HFF-Myc (cell line): ENCODE measurements around the gene CDK8.

Experiments
- DNase-seq: peaks from one replicate; pipeline ENCODE4 v3.0.0-alpha.2; 2011; ENCODE audit warnings: low read depth; ENCODE audit errors: extremely low read depth
- H3K4me3 ChIP-seq: replicated peaks from 2 replicates; pipeline ENCODE4 v1.5.1; 2011; ENCODE audit warnings: low read depth, mild to moderate bottlenecking, control low read depth, low read length
- TF ChIP-seq, protein P1 (sequence below): IDR thresholded peaks from 2 replicates; pipeline ENCODE4 v1.5.1; 2012; ENCODE audit warnings: mild to moderate bottlenecking, low read depth, low read length, control low read depth; ENCODE audit errors: missing control alignments

Gene CDK8

DNA sequence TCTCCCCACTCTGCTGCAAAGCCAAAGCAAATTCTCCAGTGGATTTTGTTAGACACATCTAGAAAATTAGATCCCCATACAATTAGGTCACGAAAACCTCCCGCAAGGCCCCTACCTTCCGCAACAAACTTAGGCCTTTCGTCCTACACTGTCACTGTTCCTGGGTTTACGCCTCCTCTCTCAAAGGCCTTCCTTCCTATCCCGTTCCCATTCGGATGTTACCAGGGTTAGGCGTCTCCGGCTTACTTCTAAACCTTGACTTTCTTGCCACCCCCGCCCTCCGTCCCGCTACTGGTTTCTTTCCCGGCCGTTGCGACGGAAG lies 32.6 kb upstream of the CDK8 start:
- TF ChIP-seq, protein P1, sequence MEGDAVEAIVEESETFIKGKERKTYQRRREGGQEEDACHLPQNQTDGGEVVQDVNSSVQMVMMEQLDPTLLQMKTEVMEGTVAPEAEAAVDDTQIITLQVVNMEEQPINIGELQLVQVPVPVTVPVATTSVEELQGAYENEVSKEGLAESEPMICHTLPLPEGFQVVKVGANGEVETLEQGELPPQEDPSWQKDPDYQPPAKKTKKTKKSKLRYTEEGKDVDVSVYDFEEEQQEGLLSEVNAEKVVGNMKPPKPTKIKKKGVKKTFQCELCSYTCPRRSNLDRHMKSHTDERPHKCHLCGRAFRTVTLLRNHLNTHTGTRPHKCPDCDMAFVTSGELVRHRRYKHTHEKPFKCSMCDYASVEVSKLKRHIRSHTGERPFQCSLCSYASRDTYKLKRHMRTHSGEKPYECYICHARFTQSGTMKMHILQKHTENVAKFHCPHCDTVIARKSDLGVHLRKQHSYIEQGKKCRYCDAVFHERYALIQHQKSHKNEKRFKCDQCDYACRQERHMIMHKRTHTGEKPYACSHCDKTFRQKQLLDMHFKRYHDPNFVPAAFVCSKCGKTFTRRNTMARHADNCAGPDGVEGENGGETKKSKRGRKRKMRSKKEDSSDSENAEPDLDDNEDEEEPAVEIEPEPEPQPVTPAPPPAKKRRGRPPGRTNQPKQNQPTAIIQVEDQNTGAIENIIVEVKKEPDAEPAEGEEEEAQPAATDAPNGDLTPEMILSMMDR, result no peak

DNA sequence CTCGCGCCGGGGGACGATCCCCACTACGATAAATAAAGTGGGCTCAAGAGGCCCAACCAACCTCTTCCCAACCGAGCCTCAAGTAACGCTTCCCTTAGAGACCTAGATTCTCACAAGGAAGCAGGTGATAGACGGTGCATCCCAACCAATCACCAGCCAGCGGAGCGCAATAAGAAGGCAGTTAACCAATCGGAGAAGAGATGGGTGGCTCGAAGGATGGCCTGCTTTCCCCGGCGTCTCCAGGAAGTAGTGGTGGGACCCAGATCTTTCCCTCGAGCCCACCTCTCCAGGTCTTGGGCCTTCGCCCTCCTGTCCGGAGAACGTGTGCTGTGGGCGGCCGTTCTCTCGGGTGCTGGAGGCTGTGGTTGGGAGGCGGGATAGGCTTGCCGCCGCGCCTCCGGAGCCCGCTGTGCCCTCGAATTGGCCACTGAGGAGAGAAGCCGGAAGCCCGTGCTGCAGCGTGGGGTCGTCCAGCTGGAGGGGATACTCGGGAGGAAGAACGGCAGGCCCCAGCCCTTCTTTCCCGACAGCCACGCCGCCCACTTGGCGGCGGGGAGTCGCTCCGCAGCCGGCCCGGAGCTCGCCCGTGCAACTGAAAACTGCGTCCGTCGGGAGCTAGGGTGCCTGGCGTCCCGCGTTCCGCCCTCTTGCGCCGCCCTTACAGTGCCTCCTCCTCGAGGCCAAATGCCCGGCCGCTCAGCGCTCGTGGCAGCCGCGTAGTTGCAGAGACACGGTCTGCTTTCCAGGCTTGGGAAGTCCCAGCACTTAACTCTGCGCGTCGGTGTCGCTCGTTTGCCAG lies 32.0 kb upstream of the CDK8 start, which contains the start of gene RNF6:
Gene RNF6, minus strand, starts transcription at position 594 of the 799 bp plus-strand sequence. CDS start 2,665 bp downstream, outside the sequence.
- DNase-seq, result peak; percentile 98
- TF ChIP-seq, protein P1, result no peak
- peak within 1 kb of the TSS; percentile 85 for H3K4me3 ChIP-seq

More for the DNA sequence above, 32.6 kb upstream of the CDK8 start:
- peak overlapping the region; percentile 85 for H3K4me3 ChIP-seq
- DNase-seq, result no peak

DNA sequence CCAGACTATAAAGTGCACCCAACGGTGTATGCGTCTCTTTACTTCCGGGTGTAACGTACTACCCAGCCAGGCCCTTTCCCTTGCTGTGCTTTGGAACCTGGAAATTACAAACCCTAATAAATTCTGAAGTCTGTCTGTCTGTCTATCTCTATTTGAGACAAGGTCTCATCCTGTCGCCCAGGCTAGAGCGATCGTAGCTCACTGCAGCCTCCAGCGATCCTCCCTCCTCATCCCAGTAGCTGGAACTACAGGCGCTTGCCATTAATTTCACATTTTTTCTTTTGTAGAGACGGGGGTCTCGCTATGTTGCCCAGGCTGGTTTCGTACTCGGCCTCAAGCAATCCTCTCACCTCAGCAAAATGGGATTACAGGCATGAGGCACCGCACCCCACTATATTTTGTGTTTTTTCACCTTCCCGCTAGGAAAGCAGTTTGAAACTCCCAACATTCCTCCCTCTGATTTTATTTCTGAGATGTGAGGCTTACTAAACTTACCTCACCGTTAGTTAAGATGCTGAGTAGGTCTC lies 31.3 kb upstream of the CDK8 start:
- TF ChIP-seq, protein P1, result no peak
- H3K4me3 ChIP-seq, result peak overlapping the region; percentile 85
- DNase-seq, result no peak

DNA sequence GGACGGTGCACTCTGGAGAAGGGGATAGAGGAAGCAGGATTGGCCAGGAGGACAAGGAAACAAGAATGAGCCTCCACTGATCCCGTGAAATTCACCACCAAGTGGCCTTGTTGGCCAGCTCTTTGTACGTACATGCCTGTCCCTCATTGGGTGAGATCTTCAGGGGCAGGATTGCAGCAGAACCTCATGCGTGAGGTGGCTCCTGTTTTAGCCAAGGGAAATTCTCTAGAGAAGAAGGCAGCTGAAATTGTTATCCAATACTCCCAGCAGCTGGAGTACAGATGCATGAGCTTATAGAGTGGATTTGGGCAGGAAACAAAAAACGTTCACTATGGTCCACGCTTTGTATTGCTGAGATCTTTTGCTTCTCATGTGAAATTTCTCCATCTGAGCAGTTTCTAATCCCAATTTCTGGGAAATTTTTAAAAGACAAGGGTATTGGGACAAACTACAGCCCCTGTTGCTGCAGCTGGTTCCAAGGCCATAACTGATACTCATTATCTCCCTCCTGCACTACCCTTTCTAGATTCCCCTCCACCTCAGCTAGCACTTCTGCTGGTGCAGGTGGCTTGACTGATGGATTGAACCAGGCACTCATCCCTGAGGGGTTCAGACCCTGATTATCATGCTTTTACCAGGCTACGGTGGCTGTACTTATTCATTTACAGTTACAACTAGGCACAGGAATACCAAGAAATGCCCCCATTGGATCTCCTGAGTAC lies 27.9 kb upstream of the CDK8 start:
- no peak for DNase-seq
- TF ChIP-seq, protein P1, result no peak

DNA sequence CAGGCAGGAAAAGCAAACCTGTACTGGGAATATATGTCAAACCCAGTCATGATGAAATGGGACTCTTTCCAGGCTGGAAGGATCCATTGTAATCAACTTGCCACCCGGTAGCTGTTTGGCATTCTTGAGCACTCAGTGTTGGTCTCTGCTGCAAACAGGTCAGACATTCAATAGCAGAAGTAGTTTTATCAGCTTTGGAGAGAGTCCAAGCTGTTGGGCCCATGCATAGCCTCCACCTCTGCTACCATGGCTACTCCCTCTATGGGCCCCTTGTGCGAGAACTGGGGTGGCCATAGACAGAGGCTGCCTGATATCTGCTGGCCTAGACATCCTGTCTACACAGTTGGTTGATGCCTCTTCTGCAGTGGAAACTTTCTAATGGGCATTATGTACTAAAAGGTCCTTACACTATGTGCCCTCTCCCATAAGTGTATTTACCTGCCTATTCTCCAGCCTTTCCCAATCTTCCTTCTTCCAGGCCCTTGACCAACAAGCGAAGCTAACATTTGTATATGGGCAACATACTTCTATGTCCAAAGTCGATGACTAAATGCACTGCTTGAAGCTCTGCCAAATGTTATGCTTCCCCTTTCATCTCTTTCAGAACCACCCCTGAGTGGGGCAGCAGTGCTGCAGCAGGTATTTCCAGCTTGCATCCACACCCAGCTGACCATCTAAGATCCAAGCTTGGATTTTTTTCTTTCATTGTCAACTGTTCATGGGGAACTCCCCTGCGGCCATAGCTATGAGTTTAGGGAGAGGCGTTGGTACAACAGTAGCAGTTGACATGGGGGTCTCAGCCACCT lies 26.6 kb upstream of the CDK8 start:
- TF ChIP-seq, protein P1, result no peak
- no peak for DNase-seq
- no peak overlapping the region for H3K4me3 ChIP-seq

More for the DNA sequence above, 27.9 kb upstream of the CDK8 start:
- no peak overlapping the region for H3K4me3 ChIP-seq

DNA sequence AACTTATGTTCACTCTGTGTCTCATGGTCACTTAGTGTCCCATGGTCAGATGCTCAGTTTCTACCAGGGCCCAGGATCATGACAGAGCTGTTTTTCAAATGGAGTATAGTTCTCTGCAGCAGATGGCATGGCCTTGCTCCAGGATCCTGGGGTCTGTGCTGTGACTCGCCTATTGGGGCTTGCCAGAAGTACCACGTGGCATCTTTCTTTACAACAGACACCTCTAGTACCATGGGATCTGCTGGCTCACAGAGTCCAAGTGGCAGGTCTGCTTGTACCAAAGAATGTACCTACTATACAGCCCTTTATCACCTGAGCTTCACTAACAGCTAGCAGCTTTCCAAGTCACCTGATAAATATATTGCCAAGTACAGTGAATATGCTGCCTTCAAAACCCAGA lies 25.8 kb upstream of the CDK8 start:
- H3K4me3 ChIP-seq, result no peak overlapping the region
- TF ChIP-seq, protein P1, result no peak

More for the DNA sequence above, 25.8 kb upstream of the CDK8 start:
- DNase-seq, result no peak
